HG03460 (cell line): ENCODE data around the gene DUOX1.

Experiments used
- ATAC-seq: cut with Tn5 transposase; IDR thresholded peaks from one replicate; pipeline ENCODE4 v1.9.1; 2021; ENCODE audit not compliant: unreplicated experiment

Gene DUOX1

DNA sequence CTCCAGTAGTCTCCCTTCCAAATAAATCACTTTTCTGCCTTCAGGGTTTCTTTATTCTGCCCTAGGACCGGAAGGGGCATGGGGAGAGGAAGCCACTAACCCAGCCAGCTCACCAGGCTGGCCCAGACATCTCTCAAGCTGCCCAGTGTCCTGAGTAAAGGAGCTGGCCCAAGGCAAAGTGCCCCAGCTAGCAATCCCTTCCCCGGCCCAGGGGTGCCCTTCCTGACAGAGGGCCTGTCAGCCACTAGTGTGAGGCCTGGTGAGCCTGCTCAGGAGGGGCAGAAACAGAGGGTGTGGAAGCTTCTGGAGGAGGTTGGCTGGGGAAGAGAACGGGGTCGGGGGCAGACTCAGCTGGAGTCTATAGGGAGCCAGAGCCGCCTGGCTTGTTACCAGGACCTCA is 35.7 kb downstream of the DUOX1 start:
- ATAC-seq, result no peak

DNA sequence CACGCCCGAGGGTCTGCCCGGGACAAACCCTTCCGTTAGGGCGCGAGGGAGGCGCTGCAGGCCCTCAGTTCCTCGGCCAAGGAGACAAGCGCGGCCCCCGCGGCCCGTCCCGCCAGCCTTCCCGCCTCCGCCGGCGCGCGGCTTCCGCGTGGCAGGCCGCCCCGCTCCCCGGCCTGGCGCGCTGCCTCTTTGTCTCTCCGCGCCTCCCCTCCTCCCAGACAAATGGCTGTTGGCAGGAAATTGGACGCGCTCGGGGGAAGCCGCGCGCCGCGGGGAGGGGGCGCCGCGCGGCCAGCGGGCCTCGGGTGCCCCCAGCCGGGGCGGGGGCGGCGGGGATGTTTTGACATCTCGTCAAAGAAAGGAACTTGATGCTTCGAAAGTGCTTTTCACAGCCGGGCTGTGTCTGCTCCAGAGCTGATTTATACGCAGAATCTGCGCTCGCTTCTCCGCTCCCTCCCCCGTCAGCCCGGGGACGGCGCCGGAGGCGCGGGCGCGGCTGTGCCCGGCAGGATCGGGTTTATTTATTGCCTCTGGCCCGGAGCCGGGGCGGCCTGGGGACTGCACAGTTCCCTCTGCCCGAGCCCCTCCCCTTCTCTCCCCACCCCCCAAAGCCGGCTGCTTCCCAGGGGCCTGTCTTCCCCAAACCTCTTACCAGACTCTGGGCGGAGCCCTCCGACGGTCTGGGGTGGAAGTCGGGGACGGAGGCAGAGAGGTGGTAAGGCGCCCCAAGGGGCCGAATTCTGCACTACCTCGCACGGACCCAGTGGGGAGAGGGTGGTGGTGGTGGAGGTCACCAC is 37.2 kb downstream of the DUOX1 start:
- peak; percentile 89 for ATAC-seq

DNA sequence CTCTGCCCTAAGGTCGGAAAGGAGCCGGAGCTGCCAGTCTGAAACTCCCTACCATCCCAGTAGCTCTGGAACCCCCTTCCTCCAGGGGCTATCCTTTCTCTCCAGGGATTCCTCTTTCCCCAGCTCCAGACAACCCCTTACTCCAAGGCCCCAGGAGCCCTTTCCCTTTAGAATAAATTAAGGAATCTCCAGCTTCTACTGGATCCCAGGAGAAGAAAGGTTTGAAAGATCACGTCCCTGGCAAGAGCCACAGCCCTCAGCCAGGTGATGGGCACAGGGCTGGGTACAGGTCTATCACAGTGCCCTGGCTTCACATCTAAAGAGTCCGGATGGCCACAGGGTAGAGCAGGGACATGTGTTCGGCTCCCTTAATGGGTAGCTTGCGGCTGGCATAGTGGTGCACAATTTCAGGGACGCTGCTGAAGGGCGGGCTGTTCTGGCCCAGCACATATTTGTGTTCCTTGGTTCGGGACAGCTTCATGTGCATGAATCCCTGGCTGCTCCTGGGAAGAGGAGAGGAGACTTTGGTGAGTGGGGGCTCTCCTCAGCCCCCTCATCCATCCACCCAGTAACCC is 37.9 kb downstream of the DUOX1 start:
- ATAC-seq, result no peak

DNA sequence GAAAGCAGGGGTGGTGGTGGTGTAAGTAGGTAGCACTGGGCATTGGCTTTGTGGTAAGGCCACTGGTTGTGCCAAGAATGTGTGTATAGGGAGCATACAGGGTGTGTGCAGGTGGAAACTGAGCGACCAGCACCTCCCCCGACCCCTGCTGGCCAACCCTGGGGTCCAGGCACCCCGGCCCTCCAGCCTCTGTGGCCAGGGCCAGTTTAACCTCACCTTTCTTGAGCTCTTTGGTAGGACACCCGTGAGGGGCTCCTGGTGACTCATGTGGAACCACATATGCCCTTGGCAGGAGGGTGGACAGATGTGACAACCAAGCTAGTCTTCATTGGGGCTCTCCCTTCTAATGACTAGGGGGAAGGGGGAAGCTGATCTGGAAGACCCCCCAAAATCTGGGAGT is 38.5 kb downstream of the DUOX1 start:
- no peak for ATAC-seq

DNA sequence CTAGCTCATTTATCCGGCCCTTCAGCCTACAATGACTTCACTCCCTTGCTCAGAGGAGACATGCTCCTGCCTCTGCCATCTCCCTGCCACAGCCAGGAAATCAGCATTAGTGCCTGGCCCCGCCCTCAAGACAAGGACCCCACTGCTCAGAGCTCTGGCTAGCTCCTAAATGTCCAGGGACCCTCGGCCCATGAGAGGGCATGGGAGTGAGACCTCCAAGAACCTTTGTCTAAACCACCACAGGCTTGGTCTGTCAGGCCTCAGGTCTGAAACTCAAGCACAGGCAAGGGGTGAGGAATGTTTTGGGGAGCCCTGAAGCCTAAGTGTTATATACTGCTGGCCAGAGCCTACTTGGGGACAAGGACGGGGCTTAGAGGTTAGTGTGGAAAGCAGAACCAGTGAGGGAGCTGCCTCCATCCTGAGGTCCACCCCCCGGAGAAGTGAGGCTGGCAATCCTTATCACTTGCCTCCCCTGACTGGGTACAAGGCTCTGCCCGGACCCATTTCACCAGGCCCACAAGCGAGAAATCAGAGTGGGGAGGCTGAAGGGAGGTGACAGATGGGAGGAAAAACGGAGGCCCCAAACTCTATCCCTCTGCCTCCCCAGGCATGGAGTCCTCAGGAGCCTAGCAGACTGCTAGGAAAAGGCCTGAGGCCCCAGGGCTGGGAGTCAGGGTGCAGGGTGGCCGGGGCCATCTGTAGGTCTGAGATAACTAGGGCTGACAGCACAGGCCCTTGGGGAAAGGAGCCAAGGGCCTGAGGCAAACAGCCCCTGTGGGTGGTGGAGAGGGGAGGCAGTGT is 39.2 kb downstream of the DUOX1 start:
- ATAC-seq, result no peak

DNA sequence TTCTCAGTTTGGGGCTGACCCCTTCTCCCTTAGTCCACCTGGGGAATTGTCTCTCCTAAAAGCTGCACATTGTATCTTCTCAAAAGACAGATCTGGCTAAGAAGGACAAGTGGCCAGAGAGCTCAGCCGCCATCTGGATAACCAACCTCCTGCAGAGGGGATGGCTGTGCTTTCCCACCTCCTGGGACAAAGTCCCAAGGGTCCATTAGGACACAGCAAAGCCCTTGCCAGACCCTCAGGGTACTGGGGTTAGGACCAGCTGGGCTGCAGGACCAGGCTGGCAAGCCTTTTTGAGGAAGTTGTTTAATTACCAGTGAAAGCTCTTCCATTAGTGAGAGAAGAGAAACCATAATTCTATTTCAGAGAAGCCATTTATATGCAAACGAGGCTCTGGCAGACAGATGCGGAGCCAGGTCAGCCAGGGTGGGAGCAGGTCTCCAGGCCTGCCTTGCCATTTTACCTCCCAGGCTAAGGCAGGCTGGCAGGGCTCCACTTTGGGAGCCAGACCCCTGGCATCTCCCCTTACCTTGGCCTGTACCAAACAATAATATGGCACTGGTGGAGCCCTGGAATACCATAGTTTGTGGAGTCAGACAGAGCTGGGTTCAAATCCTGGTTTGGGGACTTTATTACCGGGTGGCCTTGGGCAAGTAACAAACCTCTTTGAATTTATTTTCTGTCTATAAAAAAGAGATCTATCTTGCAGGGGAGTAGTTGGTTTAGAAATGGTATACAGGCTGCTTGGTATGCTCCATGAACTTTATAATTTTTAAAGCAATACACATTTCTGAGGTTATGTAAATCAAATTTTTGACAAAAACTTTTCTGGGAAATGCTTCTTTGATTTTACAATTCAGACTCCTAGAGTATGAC is 40.0 kb downstream of the DUOX1 start:
- ATAC-seq, result no peak

DNA sequence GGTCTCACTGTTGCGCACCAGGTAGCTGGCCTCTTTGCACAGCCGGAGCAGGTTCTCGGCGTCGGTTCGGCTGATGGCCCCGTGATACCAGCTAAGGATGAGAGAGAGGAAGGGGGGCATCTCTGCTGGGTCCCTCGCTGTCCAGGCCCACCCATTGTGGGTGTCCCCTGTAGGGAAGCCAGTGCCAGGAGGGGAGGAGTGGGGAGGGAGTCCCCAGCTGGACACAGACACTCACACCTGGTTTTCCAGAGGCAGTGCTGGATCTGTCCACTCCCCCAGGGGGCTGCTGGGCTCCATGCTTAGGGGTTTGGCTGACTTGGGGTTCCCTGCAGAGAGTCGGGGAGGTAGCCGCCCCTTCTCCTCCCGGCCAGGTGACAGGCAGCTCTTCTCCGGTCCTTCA is 42.1 kb downstream of the DUOX1 start:
- no peak for ATAC-seq

DNA sequence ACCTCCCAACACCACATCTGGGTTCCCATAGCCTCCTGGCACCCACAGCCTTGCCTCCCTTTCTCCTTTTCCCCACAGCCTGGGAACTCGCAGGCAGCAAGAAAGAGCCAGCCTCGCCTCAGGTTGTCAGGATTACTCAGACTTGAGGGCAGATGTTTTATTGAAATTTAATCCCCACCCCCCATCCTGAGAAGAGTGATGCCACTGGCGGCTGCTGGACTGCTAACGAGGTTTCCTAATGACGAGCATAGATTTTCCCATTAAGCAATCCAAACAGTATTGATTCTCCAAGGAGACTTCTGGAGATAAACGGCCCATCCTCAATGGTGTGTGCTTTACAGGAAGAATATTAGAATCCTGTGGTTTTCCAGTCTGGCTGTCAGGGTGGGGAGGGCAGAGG is 44.3 kb downstream of the DUOX1 start:
- no peak for ATAC-seq

DNA sequence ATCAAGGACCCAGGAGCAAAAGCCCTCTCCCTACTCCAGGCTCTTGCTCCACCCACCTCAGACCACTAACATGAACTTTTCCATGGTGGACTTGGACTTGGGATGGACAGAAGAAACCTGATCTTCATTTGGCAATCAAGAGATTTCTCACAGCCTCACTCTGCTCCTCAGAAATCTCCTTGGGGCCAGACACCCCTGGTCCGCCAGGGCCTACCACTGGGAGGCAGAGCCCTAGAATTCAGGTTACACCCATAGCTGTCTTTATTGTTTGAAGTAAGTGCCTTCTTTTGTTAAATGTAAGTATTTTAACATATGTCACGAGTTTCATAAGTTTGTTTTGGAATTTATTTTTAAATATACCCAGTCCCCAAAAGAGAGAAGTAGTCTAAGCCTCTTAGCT is 44.8 kb downstream of the DUOX1 start:
- ATAC-seq, result no peak

DNA sequence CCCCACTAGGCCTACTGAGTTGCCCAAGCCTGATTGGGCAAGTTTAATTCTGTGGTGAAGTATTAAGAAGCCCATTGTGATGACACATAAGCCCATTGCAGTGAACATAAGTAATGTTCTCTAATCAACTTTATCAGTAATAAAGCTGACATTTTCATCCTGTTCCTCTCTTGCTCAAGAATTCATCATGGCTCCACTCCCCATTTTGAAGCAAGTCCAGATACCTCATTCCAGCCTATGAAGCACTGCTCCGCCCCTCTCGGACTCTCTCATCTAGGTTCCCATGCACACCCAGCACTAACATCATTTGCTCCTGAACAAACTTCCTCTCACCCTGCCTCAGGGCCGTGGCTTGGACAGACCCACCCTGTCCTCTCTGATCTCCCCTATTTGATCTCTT is 47.5 kb downstream of the DUOX1 start:
- ATAC-seq, result no peak

DNA sequence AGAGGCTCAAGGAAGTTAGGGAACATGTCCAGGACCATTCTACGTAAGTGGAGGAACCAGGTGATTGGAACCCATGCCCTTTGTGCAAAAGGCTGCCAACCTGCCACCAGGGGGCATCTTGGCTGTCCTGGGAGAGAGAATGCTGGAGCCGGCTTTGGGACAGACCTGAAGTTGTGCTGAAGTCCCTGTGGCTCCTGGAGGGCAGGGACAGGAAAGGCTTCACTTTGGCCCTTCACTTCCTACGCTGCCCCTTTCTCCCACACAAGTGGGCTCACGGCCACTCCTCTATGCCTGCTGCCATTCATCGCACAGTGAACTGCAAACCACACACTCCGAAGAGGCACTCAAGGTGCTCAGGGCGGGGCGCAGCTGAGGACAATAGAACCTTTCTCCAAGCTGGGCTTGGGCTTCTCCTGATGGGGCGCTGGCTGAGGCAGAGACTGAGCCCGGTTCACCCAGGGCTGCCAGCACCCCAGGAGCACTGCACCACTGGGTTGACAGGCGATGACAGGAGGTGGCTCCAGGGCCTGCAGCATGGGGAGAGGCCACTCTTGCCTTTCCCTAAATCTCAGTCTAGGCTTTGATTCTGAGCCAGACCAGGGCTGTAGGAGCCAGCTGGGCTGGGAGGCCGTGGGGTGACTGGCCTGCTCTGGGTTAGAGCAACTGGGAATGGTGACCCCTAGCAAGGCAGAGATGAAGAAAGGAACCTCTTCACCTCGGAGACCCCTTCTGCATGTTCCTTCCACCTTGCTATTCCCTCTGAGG is 49.6 kb downstream of the DUOX1 start:
- ATAC-seq, result no peak

DNA sequence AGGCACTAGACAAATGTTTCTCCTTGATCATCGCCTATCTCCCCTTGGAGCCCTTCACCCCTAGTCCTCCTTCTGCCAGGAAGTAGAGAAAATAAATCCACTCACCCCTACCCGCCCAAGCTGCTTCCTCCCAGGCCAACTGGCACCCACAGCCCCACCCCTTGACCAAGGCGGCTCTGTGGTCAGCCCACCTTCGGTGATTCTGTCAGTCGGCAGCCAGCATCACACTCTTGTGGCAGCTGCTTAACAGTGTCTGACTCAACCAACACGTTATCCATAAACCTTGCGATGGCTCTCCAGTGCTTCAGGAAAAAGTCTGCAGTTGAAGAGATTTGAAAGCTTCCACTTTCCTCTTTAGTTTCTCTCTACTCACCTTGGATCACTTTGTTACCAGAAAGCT is 50.4 kb downstream of the DUOX1 start:
- ATAC-seq, result no peak

DNA sequence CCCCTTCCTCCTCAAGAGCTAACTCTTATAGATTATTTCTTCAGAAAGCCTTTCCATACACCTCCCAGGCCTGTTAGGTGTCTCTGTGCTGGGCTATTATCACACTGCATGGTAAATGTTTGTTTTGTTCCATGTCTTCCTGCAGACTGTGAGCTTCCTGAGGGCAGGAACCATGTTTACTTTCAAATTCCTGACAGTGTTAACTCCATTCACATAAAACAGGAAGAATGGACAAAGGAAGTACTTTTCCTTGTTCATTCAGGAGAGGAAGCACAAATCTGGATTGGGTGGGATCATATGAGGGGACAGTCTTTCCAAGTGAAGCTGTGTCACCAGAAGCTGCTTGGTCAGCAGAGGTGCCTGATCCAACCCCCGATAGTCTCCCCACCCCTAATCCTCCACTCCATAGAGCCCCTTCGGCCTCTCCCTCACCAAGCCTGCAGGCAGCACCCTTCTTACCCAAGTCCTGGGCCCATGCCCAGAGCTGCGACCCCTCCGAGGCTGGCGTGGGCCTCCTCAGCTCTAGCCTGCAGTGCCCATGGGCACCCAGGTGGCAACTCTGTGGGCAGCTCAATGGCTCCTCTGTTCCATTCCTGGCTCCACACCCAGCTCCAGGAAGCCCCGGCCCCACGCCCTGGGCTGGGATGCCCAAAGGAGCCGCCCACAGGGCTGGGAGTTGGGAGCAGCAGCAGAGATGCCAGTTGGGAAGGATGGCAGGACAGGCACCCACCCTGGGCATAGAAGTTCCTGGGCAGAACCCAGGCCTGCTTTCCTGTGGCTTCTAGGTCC is 51.0 kb downstream of the DUOX1 start:
- ATAC-seq, result no peak

DNA sequence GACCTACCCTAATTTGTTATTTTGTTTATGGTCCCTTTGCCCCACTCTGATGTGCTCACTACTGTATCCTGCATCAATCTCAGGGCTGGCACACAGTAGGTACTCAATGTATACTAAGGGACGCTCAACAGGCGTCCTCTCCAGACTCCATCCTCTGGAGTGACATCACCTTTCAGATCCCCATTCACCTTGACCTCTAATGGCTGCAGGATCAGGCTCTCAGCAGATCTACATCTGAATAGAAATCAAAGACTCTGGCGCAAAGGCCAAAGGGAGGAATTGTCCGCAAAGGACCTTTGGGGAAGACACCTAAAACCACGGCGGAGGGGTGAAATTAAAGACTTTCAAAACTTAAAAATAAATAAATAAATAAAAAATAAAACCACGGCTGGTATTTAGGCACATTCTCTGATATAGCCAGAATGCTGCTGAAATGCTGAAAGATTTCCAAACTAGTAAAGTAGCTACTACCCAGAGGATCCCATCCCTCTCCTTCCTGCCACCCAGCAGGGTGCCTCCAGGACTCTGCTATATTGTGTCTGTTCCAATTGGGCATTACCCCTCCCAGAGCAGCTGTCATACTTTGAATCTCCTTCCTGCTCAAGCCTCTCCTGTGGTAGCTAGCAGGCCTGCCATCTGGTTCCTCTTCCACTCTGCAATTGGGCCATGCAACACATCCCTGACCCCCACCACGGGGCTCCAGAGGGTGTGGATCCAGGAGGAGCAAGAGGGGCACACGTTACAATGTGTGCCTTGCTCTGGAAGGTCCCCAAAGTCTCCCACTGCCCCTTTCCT is 51.9 kb downstream of the DUOX1 start:
- ATAC-seq, result no peak

DNA sequence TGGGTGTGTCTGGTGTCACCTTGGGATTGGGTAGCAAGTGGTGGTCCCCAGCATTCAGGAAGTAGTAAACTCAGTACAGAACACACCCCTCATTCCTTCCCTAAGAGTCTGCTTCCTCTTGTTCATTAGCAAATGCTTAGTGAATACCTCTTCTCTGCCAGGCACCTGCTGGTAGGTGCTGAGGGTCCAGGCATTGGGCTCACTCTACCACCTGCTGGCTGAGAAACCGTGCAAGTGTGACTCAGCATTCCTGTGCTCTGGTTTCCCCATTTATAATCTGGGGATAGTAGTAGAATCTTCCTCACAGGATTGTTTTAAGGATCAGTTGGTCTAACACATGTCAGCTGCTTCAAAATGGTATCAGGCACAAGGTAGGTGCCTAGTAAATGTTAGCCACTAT is 53.2 kb downstream of the DUOX1 start:
- no peak for ATAC-seq

DNA sequence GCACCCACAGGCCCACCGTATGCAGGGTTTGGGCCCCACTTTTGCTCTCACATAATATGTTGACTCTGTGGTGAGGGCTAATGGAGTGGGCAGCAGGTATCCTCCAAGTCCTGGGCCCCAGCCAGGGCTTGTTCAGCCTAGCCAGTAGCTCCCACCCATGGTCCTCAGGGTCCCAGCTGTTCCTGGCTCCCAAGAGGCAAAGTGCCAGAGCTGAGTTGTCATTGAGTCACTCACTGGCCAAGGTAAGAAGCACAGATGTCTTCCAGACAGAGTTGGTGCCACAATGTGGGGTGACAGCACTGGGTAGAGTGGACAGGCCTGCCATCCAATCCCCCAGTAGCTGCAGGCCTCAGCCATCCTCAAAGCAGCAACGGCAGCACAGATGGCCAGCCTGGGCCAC is 53.7 kb downstream of the DUOX1 start:
- ATAC-seq, result no peak

DNA sequence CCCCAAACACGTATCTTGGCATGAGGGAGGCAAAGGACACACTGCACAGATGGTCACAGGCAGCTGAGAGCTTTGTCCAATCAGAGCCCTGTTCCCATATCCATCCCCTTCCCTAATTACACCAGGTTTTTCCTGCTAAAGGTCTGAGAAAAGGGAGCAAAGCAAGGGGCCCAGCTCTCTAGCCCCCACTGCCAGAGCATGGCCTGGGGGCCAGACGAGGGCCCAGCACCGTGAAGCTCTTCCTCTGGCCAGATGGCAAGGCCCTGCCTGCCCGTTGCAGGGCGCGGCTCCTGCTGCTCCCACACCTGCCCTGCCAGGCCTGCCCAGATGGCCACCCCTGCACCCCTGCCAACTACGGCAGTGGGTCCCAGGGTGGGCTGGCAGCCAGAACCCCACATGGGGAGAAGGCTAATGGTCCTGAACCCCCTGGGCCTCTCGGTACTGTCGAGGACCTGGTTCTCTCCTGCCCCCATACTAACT is 54.8 kb downstream of the DUOX1 start:
- no peak for ATAC-seq

DNA sequence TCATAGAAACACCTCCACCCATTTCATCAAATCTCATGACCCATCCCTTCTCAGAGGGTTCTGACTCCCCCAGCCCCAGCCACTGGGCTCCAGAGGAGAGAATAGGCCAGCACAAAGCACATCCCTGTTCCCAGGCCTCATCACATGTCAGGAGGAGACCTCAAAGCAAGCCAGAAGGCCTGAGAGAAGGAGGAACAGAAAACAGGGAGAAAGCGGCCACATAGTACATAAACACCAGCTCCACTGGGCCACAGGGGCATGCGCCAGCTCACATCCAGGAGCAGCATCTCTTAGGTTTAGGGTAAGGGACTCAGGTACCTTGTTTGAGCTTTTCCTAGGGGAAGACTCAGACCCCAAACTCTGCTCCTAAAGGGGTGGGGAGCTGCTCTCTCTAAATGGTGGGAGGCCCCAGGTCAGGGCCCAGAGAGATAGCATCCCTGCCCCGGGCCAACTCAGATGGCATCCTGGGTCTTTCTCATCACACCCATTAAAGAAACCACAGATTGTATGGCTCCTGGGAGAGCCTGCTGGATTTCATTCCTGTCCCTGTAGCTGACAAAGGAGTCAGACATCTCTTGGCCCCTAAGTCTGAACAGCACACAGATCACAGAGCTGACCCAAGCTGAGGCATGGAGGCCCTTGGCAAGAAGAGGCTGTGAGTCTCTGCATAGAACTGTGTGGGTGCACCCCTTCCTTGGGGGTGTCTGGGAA is 55.4 kb downstream of the DUOX1 start:
- ATAC-seq, result no peak
